ENCODE results near the gene RASD2.
A peak's percentile ranks its signal among the peaks of the same experiment; 100 is the strongest.

Gene RASD2

GRCh38 chr22:35519306-35520000 lies 21.2 kb upstream of the RASD2 start:
- DNase-seq: no peak

GRCh38 chr22:35521358-35522224 lies 19.0 kb upstream of the RASD2 start:
- DNase-seq: no peak

- no peak for DNase-seq
Observed at GRCh38 chr22:35522225-35523149, 18.1 kb upstream of the RASD2 start.

- DNase-seq: peak; percentile 92
Observed at GRCh38 chr22:35523167-35523947, 17.3 kb upstream of the RASD2 start.

GRCh38 chr22:35524966-35525686 lies 15.5 kb upstream of the RASD2 start:
- peak; percentile 98 for DNase-seq

GRCh38 chr22:35525687-35526332 lies 14.8 kb upstream of the RASD2 start:
- DNase-seq: no peak

GRCh38 chr22:35526333-35526979 lies 14.2 kb upstream of the RASD2 start:
- DNase-seq: no peak

- no peak for DNase-seq
Observed at GRCh38 chr22:35528927-35529326, 11.7 kb upstream of the RASD2 start.

GRCh38 chr22:35530700-35531099 lies 9.9 kb upstream of the RASD2 start:
- DNase-seq: no peak

- no peak for DNase-seq
Observed at GRCh38 chr22:35531202-35531601, 9.4 kb upstream of the RASD2 start.

- DNase-seq: no peak
Observed at GRCh38 chr22:35531676-35532075, 9.0 kb upstream of the RASD2 start.

- no peak for DNase-seq
Observed at GRCh38 chr22:35533365-35534029, 7.1 kb upstream of the RASD2 start.

GRCh38 chr22:35534091-35534490 lies 6.5 kb upstream of the RASD2 start:
- DNase-seq: no peak

GRCh38 chr22:35537232-35537631 lies 3.4 kb upstream of the RASD2 start:
- DNase-seq: no peak

- peak; percentile 68 for DNase-seq
Observed at GRCh38 chr22:35538801-35539321, 1.8 kb upstream of the RASD2 start.

GRCh38 chr22:35539487-35539886 lies 1.1 kb upstream of the RASD2 start:
- peak; percentile 49 for DNase-seq

GRCh38 chr22:35539910-35540594 lies 579 bp upstream of the RASD2 start:
- DNase-seq: peak; percentile 89

- DNase-seq: peak; percentile 73
Observed at GRCh38 chr22:35541254-35541748, 670 bp downstream of the RASD2 start.

Data from NCI-H69 (cell line).